Astrocyte of the spinal cord (primary cell): ENCODE data around the gene PACRG.

Source experiments
- DNase-seq: peaks from one replicate; pipeline ENCODE4 v3.0.0; 2011; ENCODE audit warnings: low read depth, low spot score
- H3K4me3 ChIP-seq: 2 replicates; pipeline ENCODE4 v1.5.1; 2011; ENCODE audit warnings: low read depth, mild to moderate bottlenecking, low read length, moderate library complexity
- CTCF ChIP-seq: IDR thresholded peaks from 2 replicates; pipeline ENCODE4 v1.5.1; 2012; ENCODE audit warnings: low read depth, mild to moderate bottlenecking, low read length, inconsistent platforms
- in situ Hi-C: cut with HindIII; loops from 2 replicates; pipeline ENCODE4 v1.10.0; 2017; ENCODE audit warnings: low sequenced_read_pairs

The PACRG gene

DNA sequence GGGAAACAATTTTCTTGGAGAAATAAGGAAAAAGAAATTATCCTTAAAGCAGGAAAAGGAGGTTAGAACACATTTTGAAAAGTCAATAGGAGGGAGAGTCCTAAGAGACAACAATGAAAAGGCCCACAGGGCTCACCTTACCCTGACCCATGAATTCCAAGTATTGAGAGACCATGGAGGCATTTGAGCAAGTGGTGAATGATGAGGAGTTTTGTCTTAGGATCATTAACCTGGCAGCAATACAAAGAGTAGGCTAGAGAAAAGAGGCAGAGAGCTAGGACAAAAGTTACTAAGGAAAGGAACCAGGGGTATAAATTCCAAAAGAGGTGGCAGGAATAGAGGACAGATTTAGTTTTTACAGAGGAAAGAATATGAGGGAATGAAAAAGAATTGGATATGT, 44.7 kb downstream of the PACRG start:
- no peak overlapping the region for H3K4me3 ChIP-seq
- no peak for DNase-seq
- in situ Hi-C loops = no loop called here
- TF ChIP-seq CTCF = no peak

GRCh38 chr6:162773996-162774395, 46.2 kb downstream of the PACRG start:
- no peak overlapping the region for H3K4me3 ChIP-seq
- no peak for TF ChIP-seq CTCF
- in situ Hi-C loops = no loop called here
- DNase-seq = no peak

- in situ Hi-C loops = no loop called here
- no peak for DNase-seq
- no peak for TF ChIP-seq CTCF
- H3K4me3 ChIP-seq = no peak overlapping the region
These were observed 49.3 kb downstream of the PACRG start for GRCh38 chr6:162777091-162777490.

- TF ChIP-seq CTCF = no peak
- DNase-seq = no peak
- no peak overlapping the region for H3K4me3 ChIP-seq
- in situ Hi-C loops = no loop called here
These were observed 50.8 kb downstream of the PACRG start for GRCh38 chr6:162778603-162779002.

- in situ Hi-C loops = no loop called here
- DNase-seq = no peak
- no peak for TF ChIP-seq CTCF
- H3K4me3 ChIP-seq = no peak overlapping the region
These were observed 58.0 kb downstream of the PACRG start for GRCh38 chr6:162785632-162786242.

DNA sequence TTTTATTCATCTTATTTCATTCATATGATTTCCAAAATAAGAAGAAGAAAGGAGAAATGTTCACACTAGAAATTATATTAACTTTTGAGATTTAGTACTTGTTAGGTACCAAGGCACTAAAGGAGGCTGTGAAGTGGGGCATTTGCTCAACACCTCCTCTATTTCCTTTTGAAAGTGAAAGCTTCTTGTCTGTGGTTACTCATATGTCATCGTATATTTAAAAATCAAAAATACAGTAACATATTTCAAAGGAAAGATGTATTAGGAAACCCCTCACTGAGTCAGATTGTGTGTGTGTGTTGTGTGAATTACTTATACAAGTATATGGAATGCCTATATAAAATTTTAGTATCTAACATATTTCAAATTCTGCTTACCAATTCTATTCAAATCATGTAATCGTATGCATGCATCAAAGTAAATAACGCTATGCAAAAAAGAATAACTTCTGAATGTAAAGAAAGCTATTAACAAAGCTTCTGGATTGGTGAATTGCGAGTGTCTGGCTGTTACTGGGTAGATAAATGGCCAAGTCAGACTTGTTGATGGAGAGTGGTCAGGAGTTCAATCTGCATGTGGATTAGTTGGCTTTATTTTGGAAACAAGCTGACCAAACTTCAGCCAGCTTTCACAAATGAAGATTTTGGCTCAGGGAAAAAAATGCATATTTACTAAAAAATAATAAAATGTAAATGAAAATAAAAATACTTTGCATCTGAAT, 70.9 kb downstream of the PACRG start:
- DNase-seq = no peak
- H3K4me3 ChIP-seq = no peak overlapping the region
- in situ Hi-C loops = no loop called here
- no peak for TF ChIP-seq CTCF
